Measurements from ENCODE around the gene FARS2. TPM values are rescaled to one million over a fixed set of nuclear protein-coding genes. Genes with fewer than 3 reads are reported as not detected.

Gene FARS2
- polyA plus RNA-seq, 1 experiment = 17.9 TPM

DNA sequence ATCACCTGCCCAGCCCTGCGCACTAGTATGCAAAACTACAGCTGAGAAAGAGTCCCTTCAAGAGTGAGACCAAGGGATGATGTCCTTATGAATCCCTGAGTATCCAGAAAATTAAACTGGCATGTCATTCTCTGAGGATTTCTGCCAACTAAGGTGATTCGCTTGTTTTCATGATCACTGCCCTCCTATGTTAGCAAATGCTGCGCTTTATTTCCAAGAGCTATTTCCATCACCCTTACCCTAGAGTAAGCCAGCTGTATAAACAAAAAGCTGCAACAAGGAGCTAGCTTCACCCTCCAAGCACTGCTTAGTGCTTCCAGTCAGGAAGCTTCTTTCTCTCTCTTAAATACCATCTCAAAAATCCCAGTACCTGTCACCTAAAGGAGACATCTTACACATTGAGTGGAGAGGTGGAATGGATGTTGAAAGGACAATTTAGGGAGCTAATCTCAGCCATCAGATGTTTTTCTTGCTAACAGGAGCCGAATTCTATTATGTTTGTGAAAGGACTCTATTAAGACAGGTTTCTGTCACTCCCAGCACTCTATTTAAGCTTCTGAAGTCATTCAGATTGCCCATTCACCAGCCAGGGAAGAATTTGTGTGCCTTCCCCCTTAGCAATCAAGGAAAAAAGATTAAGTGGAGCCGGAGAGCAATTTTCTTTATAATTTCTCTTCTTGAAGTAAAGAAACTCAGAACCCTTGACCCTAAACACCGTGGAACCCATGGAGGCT lies 423.2 kb downstream of the FARS2 start:
- no peak overlapping the region for H3K4me3 ChIP-seq (ENCODE audit: low read depth, low read length)
- TF ChIP-seq, protein P1, sequence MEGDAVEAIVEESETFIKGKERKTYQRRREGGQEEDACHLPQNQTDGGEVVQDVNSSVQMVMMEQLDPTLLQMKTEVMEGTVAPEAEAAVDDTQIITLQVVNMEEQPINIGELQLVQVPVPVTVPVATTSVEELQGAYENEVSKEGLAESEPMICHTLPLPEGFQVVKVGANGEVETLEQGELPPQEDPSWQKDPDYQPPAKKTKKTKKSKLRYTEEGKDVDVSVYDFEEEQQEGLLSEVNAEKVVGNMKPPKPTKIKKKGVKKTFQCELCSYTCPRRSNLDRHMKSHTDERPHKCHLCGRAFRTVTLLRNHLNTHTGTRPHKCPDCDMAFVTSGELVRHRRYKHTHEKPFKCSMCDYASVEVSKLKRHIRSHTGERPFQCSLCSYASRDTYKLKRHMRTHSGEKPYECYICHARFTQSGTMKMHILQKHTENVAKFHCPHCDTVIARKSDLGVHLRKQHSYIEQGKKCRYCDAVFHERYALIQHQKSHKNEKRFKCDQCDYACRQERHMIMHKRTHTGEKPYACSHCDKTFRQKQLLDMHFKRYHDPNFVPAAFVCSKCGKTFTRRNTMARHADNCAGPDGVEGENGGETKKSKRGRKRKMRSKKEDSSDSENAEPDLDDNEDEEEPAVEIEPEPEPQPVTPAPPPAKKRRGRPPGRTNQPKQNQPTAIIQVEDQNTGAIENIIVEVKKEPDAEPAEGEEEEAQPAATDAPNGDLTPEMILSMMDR (IDR thresholded peaks at IDR 0.05; ENCODE audit: insufficient read depth, low read depth, low read length) = no peak
- ChIA-PET CTCF (no interaction called here), POLR2A (interaction anchor here (0.6 kb wide), 1 partner anchor 1734 kb away, joined by 4 read pairs; no protein-coding TSS in a partner anchor)
- H3K36me3 ChIP-seq (ENCODE audit: control insufficient read depth, insufficient read depth, low read length) = no peaks in the 10 kb centered on the region
- DNase-seq (ENCODE audit: low read depth) = no peak
- H3K27me3 ChIP-seq (ENCODE audit: control insufficient read depth, insufficient read depth, low read length) = no peaks in the 10 kb centered on the region

DNA sequence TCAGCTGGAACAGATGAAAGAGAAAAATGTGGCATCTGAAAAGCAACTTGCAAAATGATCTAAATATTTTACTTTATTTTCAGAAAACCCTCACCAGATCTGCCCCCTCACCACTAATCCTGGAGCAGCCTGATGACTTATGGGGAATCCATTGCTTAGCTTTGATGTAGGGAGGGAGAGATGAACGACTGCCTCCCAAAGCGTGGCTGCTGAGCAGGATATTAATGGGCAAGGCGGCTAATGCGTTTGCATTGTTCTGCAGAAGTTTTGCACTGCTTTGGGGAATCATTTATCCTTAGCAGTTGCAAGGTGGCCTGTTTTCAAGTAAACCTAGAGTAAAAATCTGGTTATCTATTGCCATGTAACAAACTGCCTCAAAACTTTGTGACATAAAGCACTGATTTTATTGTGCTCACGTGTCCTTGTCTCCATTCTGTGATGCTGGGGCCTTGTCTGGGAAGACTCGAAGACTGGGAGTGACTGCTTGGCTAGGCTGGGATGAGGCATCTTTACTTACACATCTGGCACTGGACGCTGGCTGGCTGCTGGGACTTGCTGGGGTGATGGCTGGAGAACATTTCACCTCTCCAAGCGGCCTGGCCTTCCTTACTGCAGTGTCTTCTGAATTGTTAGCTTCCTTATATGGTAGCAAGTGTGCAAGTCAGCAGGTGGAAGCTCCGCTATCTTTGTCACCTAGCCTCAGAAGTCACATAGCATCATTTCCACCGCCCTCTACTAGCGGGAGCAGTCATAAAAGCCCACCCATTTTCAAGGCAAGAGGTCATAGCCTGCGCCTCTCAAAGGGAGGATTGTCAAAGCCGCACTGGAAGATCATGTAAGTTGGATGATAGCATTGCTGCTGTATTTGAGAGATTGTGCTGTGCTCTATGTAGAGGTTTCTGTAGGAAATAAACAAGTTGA lies 432.2 kb downstream of the FARS2 start:
- no peak for DNase-seq (ENCODE audit: low read depth)
- no peak overlapping the region for H3K4me3 ChIP-seq (ENCODE audit: low read depth, low read length)
- POLR2A ChIA-PET = no interaction called here
- no peaks in the 10 kb centered on the region for H3K36me3 ChIP-seq (ENCODE audit: control insufficient read depth, insufficient read depth, low read length)
- TF ChIP-seq, protein P1 (IDR thresholded peaks at IDR 0.05; ENCODE audit: insufficient read depth, low read depth, low read length) = no peak
- H3K27me3 ChIP-seq (ENCODE audit: control insufficient read depth, insufficient read depth, low read length) = no peaks in the 10 kb centered on the region
- CTCF ChIA-PET = no interaction called here

DNA sequence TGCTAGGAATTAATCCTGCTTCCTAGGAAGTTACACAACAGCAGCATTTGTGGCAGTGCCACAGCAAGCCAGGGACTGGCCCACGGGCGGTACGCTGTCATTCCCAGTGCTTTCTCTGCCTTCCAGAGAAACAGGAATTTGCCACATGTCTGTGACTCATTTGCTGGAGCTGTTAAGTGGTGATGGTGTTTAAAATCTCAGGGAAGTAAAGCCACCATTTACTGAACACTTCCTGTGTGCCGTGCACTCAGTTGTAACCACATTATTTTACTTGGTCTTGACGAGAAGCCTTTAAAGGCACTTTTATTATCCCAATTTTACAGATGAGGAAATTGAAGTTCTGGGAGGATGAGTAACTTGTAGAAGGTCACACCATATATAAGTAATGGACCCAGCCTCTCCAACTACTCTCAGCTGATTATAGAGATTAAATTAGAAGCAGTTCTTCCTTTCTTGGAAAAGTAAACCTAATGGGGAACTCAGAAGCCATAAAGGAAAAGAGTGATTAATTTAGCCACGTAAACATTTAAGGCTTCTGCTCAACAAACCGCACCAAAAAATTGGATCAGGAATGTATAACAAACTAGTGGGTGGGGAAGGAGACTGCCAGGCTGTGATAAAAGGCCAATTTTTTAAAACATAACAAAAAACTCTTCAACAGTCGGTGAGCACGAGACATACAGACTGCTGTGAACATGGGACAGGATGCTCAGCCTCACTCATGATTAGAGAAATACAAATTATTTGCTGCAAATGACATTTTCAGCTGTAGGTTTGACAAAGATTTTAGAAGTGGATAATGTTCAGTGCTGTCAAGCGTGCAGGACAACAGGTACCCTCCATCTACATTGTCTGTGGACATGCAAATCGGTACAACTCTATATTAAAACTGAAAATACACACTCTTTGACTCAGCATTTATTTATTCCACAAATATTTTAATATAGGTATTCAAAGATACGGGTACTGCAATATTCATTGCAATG lies 434.2 kb downstream of the FARS2 start:
- H3K27me3 ChIP-seq (ENCODE audit: control insufficient read depth, insufficient read depth, low read length) = no peaks in the 10 kb centered on the region
- TF ChIP-seq, protein P1 (IDR thresholded peaks at IDR 0.05; ENCODE audit: insufficient read depth, low read depth, low read length) = no peak
- H3K4me3 ChIP-seq (ENCODE audit: low read depth, low read length) = no peak overlapping the region
- H3K36me3 ChIP-seq (ENCODE audit: control insufficient read depth, insufficient read depth, low read length) = no peaks in the 10 kb centered on the region
- POLR2A ChIA-PET = no interaction called here
- CTCF ChIA-PET = interaction anchor here (0.8 kb wide), 1 partner anchor 89 kb away, joined by 4 read pairs; no protein-coding TSS in a partner anchor
- DNase-seq (ENCODE audit: low read depth) = peak; percentile 89

DNA sequence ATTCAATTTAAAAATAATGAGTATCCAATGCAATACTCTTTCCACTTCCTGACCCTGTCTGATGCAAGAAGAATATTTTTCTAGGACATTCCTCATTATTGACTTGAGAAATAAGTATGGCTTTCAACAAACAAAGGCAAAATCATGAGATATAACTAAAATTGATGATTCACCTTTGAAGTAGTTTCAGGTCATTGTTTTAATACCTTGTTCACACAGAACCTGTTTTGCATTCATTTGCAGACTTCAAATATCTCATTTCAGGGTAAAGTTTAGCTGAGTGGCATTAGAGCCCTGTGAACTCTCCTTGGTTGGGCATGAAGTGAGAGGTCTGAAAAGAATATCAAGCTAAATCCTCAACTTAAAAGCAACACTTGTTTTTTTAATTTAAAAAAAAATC lies 436.2 kb downstream of the FARS2 start:
- Histone ChIP-seq H3K36me3 (ENCODE audit: control insufficient read depth, insufficient read depth, low read length) (no peaks in the 10 kb centered on the region), H3K4me3 (ENCODE audit: low read depth, low read length) (no peak overlapping the region), H3K27me3 (ENCODE audit: control insufficient read depth, insufficient read depth, low read length) (no peaks in the 10 kb centered on the region)
- CTCF ChIA-PET = no interaction called here
- TF ChIP-seq, protein P1 (IDR thresholded peaks at IDR 0.05; ENCODE audit: insufficient read depth, low read depth, low read length) = no peak
- POLR2A ChIA-PET = no interaction called here
- DNase-seq (ENCODE audit: low read depth) = no peak
